Psoas muscle (tissue), 8 donors: ENCODE data around the gene ADAMTSL3. TPM values are rescaled to one million over a fixed set of nuclear protein-coding genes. Genes with fewer than 3 reads are reported as not detected.

Experiments used
- ATAC-seq, 4 donors: fragments of 200-7000 bp; cut with Tn5 transposase; one replicate each; pipeline ENCODE4 v1.9.1; 2020; ENCODE audit warnings: moderate library complexity in 3 of 4, mild to moderate bottlenecking in 2 of 4
- DNase-seq, 2 donors: peaks; one replicate each; pipeline ENCODE4 v3.0.0-alpha.2; 2020
- H3K27ac ChIP-seq: fragments of 200-600 bp; one replicate; pipeline ENCODE4 v1.8.0; 2022
- H3K27me3 ChIP-seq, 3 donors: fragments of 200-600 bp in 1 of 3; one replicate each; pipeline versions ENCODE4 v1.6.1 to v1.8.0; 2013 to 2022; ENCODE audit warnings: low read length in 2 of 3, mild to moderate bottlenecking in 2 of 3, moderate library complexity in 1 of 3; ENCODE audit not compliant: insufficient read depth in 3 of 3
- H3K36me3 ChIP-seq, 2 donors: fragments of 200-600 bp in 1 of 2; one replicate each; pipeline versions ENCODE4 v1.6.1 to v1.8.0; 2013 to 2022; ENCODE audit warnings: low read depth in 1 of 2, mild to moderate bottlenecking in 1 of 2, moderate library complexity in 1 of 2; ENCODE audit not compliant: insufficient read depth in 1 of 2
- H3K4me1 ChIP-seq: fragments of 200-600 bp; one replicate; pipeline ENCODE4 v1.8.0; 2022
- H3K4me3 ChIP-seq: fragments of 200-600 bp; one replicate; pipeline ENCODE4 v1.8.0; 2022; ENCODE audit warnings: mild to moderate bottlenecking
- H3K9me3 ChIP-seq: fragments of 200-600 bp; one replicate; pipeline ENCODE4 v1.8.0; 2022
- CTCF ChIP-seq: fragments of 200-600 bp; IDR thresholded peaks from one replicate; pipeline ENCODE4 v1.8.0; 2022; ENCODE audit warnings: antibody characterized with exemption
- WGBS, 3 donors: extraction: QIAGEN DNeasy Blood & Tissue Kit; methylation state at CpG; one replicate each; pipeline versions ENCODE4 v1.1.6 to v1.1.7; 2013; 5-methylcytosine and 5-hydroxymethylcytosine counted together
- intact Hi-C, 2 donors: fragments of 100-400 bp; cut with DNase I; formaldehyde crosslinking; loops; one replicate each; pipeline versions ENCODE4 v1.11.0 to v1.14.2; 2022
- polyA plus RNA-seq, 3 donors: library from polyadenylated mRNA; stranded (reverse); fragments of 200-250 nt; gene quantifications; one replicate each; pipeline ENCODE4 v1.2.3, GENCODE V29; 2013
- total RNA-seq, 4 donors: library from RNA; stranded (reverse); fragmentation: NEBNext Ultra II Directional in 2 of 4; extraction: Animal tissue kit (Norgen Biotek cat#: 25700) in 2 of 4; gene quantifications; one replicate each; pipeline versions ENCODE4 v1.2.1 to v1.2.4, GENCODE V29; 2021 to 2023
- donor health status: healthy with polysubstance abuse.
- donor health status: DM: no; HTN: no; CAD: no; lungs with moderate emphysema.
- donor health status: Bipolar disorder and iron deficiency.
- donor health status: healthy.
- donor health status: DM: yes; HTN: yes; CAD: no.
- donor health status: DM: no; HTN: no; CAD: no.
- donor health status: DM: no; HTN: no; CAD: no.
- donor health status: DM: yes; HTN: yes; CAD: no.

ADAMTSL3 gene
- total and polyA plus RNA-seq, 7 donors = 0.35 to 12.8 (median 2.1) TPM

- Histone ChIP-seq H3K27ac (no peak overlapping the region), H3K9me3 (no peaks in the 10 kb centered on the region), H3K4me1 (no peaks in the 10 kb centered on the region), H3K27me3 (no peaks in the 10 kb centered on the region), H3K4me3 (no peak overlapping the region), H3K36me3 (no peaks in the 10 kb centered on the region)
- TF ChIP-seq CTCF = no peak
- intact Hi-C loops = no loop called here
- WGBS, 3 donors = 58 to 92% (median 61%) methylated on average over 1 of the region's 1 CpG
- no peak for DNase-seq
- no peak for ATAC-seq
Measured at GRCh38 chr15:83914906-83915305, 261.0 kb downstream of the ADAMTSL3 start.

GRCh38 chr15:83917432-83917831 is 263.5 kb downstream of the ADAMTSL3 start:
- TF ChIP-seq CTCF = no peak
- Histone ChIP-seq H3K27ac (no peak overlapping the region), H3K9me3 (no peaks in the 10 kb centered on the region), H3K36me3 (no peaks in the 10 kb centered on the region), H3K27me3 (no peaks in the 10 kb centered on the region), H3K4me1 (no peaks in the 10 kb centered on the region), H3K4me3 (no peak overlapping the region)
- DNase-seq = no peak
- intact Hi-C loops = no loop called here
- WGBS, 3 donors = 0 to 87% (median 44%) methylated on average over 1 of the region's 1 CpG
- no peak for ATAC-seq

DNA sequence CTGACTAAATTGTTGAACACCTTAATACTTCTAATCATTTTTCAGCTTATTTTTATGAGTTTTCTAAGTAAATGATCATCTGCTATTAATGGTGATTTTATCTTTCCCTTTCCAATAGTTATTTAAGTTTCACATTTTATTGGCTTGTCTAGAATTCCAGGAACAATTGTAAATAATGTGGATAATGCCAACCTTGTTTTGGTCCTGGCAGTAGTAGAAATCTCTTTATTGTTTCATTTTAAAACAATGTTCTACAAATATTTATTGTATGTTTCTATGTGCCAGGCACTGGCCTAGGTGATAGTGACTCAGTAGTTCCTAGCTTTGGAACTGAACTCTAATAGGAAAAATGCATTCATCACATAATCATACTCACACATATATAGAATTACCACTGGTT is 264.1 kb downstream of the ADAMTSL3 start:
- intact Hi-C loops = no loop called here
- Histone ChIP-seq H3K4me3 (no peak overlapping the region), H3K36me3 (no peaks in the 10 kb centered on the region), H3K27ac (no peak overlapping the region), H3K27me3 (no peaks in the 10 kb centered on the region), H3K9me3 (no peaks in the 10 kb centered on the region), H3K4me1 (no peaks in the 10 kb centered on the region)
- TF ChIP-seq CTCF = no peak
- ATAC-seq (no peak), DNase-seq (no peak)

- TF ChIP-seq CTCF = no peak
- ATAC-seq (no peak), DNase-seq (no peak)
- Histone ChIP-seq H3K4me3 (no peak overlapping the region), H3K9me3 (no peaks in the 10 kb centered on the region), H3K27me3 (no peaks in the 10 kb centered on the region), H3K27ac (no peak overlapping the region), H3K4me1 (no peaks in the 10 kb centered on the region), H3K36me3 (no peaks in the 10 kb centered on the region)
- intact Hi-C loops = no loop called here
- 74 to 79% (median 77%) methylated on average over 5 of the region's 5 CpGs for WGBS, 3 donors
Measured at GRCh38 chr15:83919319-83919830, 265.5 kb downstream of the ADAMTSL3 start.

DNA sequence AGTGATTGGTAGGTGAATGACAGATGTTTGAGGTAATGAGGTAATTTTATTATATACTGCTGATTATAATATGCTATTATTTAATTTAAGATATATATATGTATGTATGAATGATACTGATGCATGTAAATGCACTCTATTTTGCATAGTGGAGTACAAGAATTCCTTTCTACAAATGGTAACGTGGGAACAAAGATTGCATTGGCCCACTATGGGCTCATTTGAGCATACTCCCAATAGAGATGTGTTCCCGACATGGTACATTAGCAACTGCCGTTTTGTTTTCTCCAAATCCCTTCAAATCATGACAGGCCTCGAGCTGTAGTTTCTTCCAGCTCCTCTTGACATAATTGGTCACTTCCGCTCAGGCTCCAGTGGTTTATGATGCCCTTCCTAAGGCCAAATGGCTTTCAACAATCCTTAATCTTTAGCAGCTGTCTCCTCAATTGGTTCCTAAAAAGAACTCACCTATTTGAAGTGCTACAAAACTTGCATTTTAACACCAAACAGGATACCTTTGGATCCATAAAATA is 266.1 kb downstream of the ADAMTSL3 start:
- no peak for TF ChIP-seq CTCF

More for the DNA sequence above, 266.1 kb downstream of the ADAMTSL3 start:
- no peaks in the 10 kb centered on the region for H3K9me3 ChIP-seq
- H3K36me3 ChIP-seq = no peaks in the 10 kb centered on the region
- H3K4me1 ChIP-seq = no peaks in the 10 kb centered on the region
- ATAC-seq (no peak), DNase-seq (no peak)
- H3K4me3 ChIP-seq = no peak overlapping the region
- no peaks in the 10 kb centered on the region for H3K27me3 ChIP-seq
- WGBS, 3 donors = 22 to 51% (median 27%) methylated on average over 5 of the region's 5 CpGs
- H3K27ac ChIP-seq = no peak overlapping the region
- intact Hi-C loops = no loop called here
